ENCODE measurements around the gene GPAT2. TPM values are rescaled to one million over a fixed set of nuclear protein-coding genes. Genes with fewer than 3 reads are reported as not detected.
A peak's percentile ranks its signal among the peaks of the same experiment; 100 is the strongest.
"Not testable (repeated sequence)": the region's sequence is repeated elsewhere in the genome, so short reads cannot be mapped to it uniquely, and the experiment has no call there.

GPAT2 gene
- total RNA-seq, 1 experiment from 2014 or later = not detected

- TF ChIP-seq EZH2 (IDR thresholded peaks at IDR 0.05; ENCODE audit: borderline replicate concordance, low read depth, low read length, poor library complexity, severe bottlenecking) = no peak
- TF ChIP-seq, protein P1, sequence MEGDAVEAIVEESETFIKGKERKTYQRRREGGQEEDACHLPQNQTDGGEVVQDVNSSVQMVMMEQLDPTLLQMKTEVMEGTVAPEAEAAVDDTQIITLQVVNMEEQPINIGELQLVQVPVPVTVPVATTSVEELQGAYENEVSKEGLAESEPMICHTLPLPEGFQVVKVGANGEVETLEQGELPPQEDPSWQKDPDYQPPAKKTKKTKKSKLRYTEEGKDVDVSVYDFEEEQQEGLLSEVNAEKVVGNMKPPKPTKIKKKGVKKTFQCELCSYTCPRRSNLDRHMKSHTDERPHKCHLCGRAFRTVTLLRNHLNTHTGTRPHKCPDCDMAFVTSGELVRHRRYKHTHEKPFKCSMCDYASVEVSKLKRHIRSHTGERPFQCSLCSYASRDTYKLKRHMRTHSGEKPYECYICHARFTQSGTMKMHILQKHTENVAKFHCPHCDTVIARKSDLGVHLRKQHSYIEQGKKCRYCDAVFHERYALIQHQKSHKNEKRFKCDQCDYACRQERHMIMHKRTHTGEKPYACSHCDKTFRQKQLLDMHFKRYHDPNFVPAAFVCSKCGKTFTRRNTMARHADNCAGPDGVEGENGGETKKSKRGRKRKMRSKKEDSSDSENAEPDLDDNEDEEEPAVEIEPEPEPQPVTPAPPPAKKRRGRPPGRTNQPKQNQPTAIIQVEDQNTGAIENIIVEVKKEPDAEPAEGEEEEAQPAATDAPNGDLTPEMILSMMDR (conservative IDR thresholded peaks at IDR 0.05; ENCODE audit: low read depth, low read length) = no peak
- Histone ChIP-seq H3K27me3 (replicated peaks; ENCODE audit: insufficient read depth, low read depth, low read length, poor library complexity) (no peaks in the 10 kb centered on the region), H3K27ac (ENCODE audit: low read depth, low read length, poor library complexity, severe bottlenecking) (no peak overlapping the region), H3K4me1 (ENCODE audit: insufficient read depth, low read length, poor library complexity, severe bottlenecking) (no peaks in the 10 kb centered on the region), H3K36me3 (ENCODE audit: insufficient read depth, low read length, poor library complexity, severe bottlenecking) (no peaks in the 10 kb centered on the region), H3K9me3 (ENCODE audit: low read depth, low read length, poor library complexity, severe bottlenecking) (no peaks in the 10 kb centered on the region), H3K4me3 (ENCODE audit: low read depth, low read length, poor library complexity, severe bottlenecking) (no peak overlapping the region)
- BruUV-seq (replicated peaks) = no TSS peak
- ChIA-PET POLR2A (ENCODE audit: low non-redundant PET) (no interaction called here), CTCF (interaction anchor here (0.7 kb wide), 2 partner anchors 64 to 150 kb away, joined by 3 to 14 read pairs; no protein-coding TSS in a partner anchor)
- intact Hi-C loops (cut with micrococcal nuclease; ENCODE audit: unreplicated experiment) = no loop called here
- DNase-seq (ENCODE audit: low spot score) = no peak
Observed at GRCh38 chr2:96024336-96025193, 10.2 kb downstream of the GPAT2 start.

DNA sequence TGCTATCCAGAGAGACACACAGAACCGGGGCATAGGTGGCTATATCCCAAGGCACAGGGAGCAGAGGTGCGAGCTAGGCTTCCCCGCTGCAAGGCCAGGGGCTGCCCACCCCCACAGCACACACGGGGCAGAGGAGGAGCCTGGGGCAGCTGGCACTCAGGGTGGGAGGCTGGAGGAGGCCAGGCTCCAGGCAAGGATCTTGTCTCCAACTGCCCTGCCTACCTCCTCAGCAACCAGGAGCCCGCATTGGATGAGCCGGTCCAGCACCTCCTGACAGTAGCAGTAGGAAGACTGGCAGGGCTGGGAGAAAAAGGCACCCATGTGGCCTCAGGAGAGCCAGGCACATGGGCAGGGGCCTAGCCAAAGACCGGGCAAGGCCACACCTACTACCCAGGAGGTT, 11.0 kb downstream of the GPAT2 start:
- H3K36me3 ChIP-seq (ENCODE audit: insufficient read depth, low read length, poor library complexity, severe bottlenecking); POLR2A ChIA-PET (ENCODE audit: low non-redundant PET); BruUV-seq (replicated peaks); H3K4me1 ChIP-seq (ENCODE audit: insufficient read depth, low read length, poor library complexity, severe bottlenecking); DNase-seq (ENCODE audit: low spot score); H3K9me3 ChIP-seq (ENCODE audit: low read depth, low read length, poor library complexity, severe bottlenecking); H3K27ac ChIP-seq (ENCODE audit: low read depth, low read length, poor library complexity, severe bottlenecking); CTCF ChIA-PET; intact Hi-C loops (cut with micrococcal nuclease; ENCODE audit: unreplicated experiment); H3K27me3 ChIP-seq (replicated peaks; ENCODE audit: insufficient read depth, low read depth, low read length, poor library complexity); H3K4me3 ChIP-seq (ENCODE audit: low read depth, low read length, poor library complexity, severe bottlenecking): not testable (repeated sequence)

DNA sequence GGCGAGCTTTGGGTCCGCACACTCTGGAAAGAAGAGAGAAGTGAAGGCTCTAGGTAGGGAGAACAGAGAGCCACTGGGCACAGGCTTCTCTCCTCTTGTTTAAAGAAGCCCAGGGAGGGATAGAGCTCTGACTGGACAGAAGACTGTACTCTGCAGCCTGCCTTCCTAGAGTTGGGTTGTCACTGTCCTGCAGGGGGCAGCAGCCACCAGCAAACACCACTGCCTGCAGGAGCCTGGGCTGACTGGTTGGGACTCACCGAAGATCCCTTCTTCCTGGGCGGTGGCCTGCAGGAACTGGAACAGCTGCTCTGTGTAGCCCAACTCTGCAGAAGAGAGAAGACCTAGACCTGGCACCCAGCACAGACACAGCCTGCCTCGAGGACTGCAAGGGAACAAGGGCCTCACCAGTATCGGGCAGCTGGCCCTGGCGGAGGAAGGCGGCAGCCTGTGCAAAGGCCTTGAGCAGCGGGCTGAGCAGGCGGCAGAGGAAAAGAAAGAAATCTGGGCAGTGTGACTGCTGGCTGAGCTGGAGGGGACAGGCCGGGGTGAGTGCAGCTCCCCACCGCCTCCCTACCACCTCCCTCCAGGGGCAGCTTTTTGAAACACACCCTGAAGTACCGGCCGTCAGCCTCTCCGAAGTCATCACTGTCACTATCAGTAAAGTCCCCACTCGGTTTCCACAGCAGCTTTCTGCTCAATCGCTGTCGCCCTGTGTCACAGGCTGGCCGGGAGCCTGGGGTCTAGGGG, 11.8 kb downstream of the GPAT2 start:
- POLR2A ChIA-PET (ENCODE audit: low non-redundant PET); H3K9me3 ChIP-seq (ENCODE audit: low read depth, low read length, poor library complexity, severe bottlenecking); BruUV-seq (replicated peaks); H3K4me3 ChIP-seq (ENCODE audit: low read depth, low read length, poor library complexity, severe bottlenecking); H3K4me1 ChIP-seq (ENCODE audit: insufficient read depth, low read length, poor library complexity, severe bottlenecking); H3K36me3 ChIP-seq (ENCODE audit: insufficient read depth, low read length, poor library complexity, severe bottlenecking); H3K27ac ChIP-seq (ENCODE audit: low read depth, low read length, poor library complexity, severe bottlenecking); H3K27me3 ChIP-seq (replicated peaks; ENCODE audit: insufficient read depth, low read depth, low read length, poor library complexity); intact Hi-C loops (cut with micrococcal nuclease; ENCODE audit: unreplicated experiment): not testable (repeated sequence)
- CTCF ChIA-PET = interaction anchor here (0.6 to 1.6 kb wide), 9 partner anchors 94 to 489 kb away, joined by 3 to 9 read pairs (median 4); partner anchors contain the start of genes ADRA2B and CIAO1
- TF ChIP-seq, protein P1 (conservative IDR thresholded peaks at IDR 0.05; ENCODE audit: low read depth, low read length) = peak; percentile 66
- peak; percentile 82 for DNase-seq (ENCODE audit: low spot score)

GRCh38 chr2:96022126-96022525, 12.6 kb downstream of the GPAT2 start:
- POLR2A ChIA-PET (ENCODE audit: low non-redundant PET); intact Hi-C loops (cut with micrococcal nuclease; ENCODE audit: unreplicated experiment); BruUV-seq (replicated peaks); H3K36me3 ChIP-seq (ENCODE audit: insufficient read depth, low read length, poor library complexity, severe bottlenecking); H3K27me3 ChIP-seq (replicated peaks; ENCODE audit: insufficient read depth, low read depth, low read length, poor library complexity); H3K27ac ChIP-seq (ENCODE audit: low read depth, low read length, poor library complexity, severe bottlenecking); H3K9me3 ChIP-seq (ENCODE audit: low read depth, low read length, poor library complexity, severe bottlenecking); H3K4me3 ChIP-seq (ENCODE audit: low read depth, low read length, poor library complexity, severe bottlenecking); H3K4me1 ChIP-seq (ENCODE audit: insufficient read depth, low read length, poor library complexity, severe bottlenecking); DNase-seq (ENCODE audit: low spot score): not testable (repeated sequence)
- CTCF ChIA-PET = interaction anchor here (0.6 to 1.6 kb wide), 8 partner anchors 94 to 490 kb away, joined by 3 to 9 read pairs (median 4); partner anchors contain the start of genes ADRA2B and CIAO1

DNA sequence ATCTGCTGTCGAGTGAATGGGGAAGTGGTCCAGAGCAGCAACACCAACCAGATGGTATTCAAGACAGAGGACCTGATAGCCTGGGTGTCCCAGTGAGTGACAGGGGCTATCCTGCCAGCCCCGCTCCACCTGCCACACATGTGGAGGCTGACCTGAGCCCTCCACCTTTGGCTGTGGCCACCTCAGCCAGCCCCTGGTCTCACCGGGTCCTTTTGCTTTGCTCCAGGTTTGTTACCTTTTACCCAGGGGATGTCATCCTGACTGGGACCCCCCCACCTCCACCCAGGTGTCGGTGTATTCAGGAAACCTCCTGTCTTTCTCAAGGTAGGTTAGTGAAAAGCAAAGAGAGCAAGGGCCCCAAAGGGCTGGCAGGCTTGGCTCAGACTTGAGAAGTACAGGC, 13.6 kb downstream of the GPAT2 start:
- CTCF ChIA-PET; DNase-seq (ENCODE audit: low spot score); H3K27me3 ChIP-seq (replicated peaks; ENCODE audit: insufficient read depth, low read depth, low read length, poor library complexity); H3K4me1 ChIP-seq (ENCODE audit: insufficient read depth, low read length, poor library complexity, severe bottlenecking); H3K36me3 ChIP-seq (ENCODE audit: insufficient read depth, low read length, poor library complexity, severe bottlenecking); intact Hi-C loops (cut with micrococcal nuclease; ENCODE audit: unreplicated experiment); BruUV-seq (replicated peaks); POLR2A ChIA-PET (ENCODE audit: low non-redundant PET); H3K27ac ChIP-seq (ENCODE audit: low read depth, low read length, poor library complexity, severe bottlenecking); H3K4me3 ChIP-seq (ENCODE audit: low read depth, low read length, poor library complexity, severe bottlenecking); H3K9me3 ChIP-seq (ENCODE audit: low read depth, low read length, poor library complexity, severe bottlenecking): not testable (repeated sequence)
